Activated CD4-positive, alpha-beta T cell treated with anti-CD3 and anti-CD28 coated beads, Interleukin-2, amount 50 U/mL, for 48 hours (primary cell): ENCODE results near the gene ARHGAP35.
"Not testable (repeated sequence)": the region's sequence is repeated elsewhere in the genome, so short reads cannot be mapped to it uniquely, and the experiment has no call there.

ENCODE experiments used
- DNase-seq, 2 experiments: peaks; one replicate each; pipeline ENCODE4 v3.0.0-alpha.2; 2020

ARHGAP35 gene

DNA sequence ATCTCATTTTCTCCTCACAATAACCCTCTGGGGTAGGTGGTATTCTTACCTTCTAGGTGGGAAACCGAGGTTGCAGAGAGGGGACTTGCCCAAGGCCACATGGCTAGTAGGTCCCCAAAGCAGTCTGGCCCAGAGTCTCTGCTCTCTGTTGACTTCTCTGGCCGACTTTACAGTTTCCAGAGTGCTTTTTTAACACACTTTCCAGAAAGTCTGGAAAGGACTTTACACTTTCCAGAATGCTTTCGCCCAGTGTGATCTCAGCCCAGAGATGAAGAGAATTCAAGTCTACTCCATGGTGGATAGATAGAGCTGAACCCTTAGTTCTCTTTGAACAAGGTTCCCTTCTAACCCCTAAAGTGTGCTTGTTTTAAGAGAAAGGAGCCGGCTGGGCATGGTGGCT is 12.2 kb downstream of the ARHGAP35 start:
- no peak for DNase-seq

DNA sequence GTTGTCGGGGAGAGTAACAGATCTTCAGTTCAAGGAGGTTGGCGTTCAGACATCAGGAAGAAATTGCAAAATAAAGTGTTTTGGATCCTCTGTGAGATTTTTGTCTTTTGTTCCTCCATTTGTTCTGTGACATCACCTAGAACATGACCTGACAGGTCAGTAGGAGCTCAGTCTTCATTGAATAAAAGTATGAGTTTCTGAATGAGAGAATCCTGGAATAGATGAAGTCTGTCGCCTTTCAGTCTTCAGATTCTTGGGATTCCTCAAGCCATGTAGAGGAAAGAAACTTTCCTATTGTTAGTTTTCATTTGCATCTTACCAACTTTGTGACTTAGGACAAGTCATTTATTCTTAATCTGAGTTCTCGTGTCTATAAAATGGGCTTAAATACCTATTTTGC is 14.4 kb downstream of the ARHGAP35 start:
- no peak for DNase-seq

DNA sequence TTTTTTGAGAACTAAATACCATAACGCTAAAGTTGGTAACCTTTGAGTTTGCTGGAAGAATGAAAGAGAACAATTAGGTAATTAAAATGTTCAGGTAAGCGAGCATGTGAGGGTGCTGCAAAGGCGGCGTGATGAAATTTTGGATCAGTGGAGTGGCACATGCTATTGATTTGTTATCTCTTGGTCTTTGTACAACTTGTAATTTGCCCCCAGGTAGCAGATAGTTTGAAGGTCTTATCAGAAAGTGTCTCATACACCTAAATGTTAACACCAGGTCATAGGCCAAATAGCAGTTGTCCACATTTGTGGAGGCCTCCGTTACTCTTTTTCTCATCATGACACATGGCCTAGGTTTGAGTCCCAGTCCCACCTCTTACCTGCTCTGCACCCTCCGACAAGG is 14.9 kb downstream of the ARHGAP35 start:
- no peak for DNase-seq

DNA sequence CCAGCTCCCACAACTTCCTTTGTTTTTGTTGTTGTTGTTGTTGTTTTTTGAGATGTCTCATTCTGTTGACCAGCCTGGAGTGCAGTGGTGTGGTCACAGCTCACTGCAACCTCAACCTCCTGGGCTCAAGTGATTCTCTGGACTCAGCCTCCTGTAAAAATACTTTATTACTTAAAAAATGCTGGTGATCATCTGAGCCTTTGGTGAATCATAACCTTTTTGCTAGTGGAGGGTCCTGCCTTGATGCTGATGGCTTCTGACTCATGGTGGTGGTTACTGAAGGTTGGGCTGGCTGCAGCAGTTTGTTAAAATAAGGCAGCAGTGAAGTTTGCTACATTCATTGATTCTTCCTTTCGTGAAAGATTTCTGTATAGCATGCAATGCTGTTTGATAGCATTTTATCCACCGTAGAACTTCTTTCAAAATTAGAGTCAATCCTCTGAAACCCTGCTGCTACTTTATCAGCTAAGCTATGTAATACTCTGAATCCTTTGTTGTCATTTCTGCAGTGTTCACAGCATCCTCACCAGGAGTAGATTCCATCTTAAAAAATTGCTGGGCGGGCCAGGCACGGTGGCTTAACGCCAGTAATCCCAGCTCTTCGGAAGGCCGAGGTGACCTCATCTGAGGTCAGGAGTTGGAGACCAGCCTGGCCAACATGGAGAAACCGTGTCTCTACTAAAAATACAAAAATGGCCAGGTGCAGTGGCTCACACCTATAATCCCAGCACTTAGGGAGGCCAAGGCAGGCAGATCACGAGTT is 18.0 kb downstream of the ARHGAP35 start:
- DNase-seq, result no peak

DNA sequence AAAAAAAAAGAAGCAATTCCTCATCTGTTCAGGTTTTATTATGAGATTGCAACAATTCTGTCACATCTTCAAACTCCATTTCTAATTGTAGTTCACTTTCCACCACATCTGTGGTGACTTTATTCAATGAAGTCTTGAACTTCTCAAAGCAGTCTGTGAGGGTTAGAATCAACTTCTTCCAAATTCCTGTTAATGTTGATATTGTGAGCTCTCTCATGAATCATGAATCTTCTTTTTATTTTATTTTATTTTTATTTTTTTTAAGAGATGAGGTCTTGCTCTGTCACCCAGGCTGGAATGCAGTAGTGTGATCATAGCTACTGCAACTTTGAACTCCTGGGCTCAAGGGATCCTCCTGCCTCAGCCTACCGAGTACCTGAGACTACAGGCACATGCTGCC is 19.6 kb downstream of the ARHGAP35 start:
- DNase-seq, result no peak

DNA sequence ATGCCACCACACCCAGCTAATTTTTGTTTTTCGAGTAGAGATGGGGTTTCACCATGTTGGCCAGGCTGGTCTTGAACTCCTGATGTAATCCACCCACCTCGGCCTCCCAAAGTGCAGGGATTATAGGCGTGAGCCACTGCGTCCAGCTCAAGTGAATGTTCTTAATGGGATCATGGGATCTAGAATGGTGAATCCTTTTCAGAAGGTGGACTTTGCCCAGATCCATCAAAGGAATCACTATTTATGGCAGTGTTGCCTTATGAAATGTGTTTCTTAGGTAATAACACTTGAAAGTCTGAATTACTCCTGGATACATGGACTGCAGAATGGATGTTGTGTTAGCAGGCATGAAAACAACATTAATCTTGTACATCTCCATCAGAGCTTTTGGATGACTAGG is 20.3 kb downstream of the ARHGAP35 start:
- no peak for DNase-seq

DNA sequence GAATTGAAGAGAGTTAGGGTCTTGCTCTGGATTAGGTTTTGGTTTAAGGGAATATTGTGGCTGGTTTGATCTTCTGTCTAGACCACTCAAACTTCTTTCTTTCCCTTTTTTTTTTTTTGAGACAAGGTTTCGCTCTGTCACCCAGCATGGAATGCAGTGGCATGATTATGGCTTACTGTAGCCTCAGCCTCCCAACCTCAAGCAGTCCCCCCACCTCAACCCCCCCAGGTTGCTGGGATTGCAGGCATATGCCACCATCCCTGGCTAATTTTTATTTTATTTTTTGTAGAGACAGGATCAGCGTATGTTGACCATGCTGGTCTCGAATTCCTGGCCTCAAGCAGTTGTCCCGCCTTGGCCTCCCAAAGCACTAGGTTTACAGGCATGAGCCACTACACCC is 21.2 kb downstream of the ARHGAP35 start:
- no peak for DNase-seq

DNA sequence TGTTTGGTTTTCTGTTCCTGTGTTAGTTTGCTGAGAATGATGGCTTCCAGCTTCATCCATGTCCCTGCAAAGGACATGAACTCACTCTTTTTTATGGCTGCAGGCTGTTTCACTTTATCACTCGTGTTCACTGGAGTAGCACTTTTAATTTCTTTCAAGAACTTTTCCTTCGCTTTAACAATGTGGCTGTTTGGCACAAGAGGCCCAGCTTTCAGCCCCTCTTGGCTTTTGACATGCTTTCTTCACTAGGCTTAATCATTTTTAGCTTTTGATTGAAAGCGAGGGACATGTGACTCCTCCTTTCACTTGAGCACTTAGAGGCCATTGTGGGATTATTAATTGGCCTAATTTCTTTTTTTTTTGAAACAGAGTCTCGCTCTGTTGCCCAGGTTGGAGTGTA is 22.0 kb downstream of the ARHGAP35 start:
- not testable (repeated sequence) for DNase-seq

DNA sequence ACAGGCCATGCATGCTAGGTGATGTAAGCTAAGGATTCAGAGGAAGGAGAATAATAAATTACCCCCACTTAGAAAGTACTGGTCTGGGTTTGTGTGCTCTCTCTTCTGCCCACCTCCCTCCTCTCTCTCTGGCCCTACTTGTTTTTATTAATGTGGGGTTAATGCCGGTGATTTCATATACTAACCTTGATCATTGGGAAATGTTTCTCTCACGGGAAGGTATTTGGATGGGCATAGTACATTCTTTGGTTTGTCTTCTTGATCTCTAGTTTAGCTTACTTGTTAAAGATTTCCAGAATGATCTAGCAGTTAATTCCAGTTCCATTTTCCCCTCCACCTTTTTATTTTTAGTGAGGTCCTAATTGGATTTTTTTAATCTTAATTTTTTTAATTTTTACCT is 24.6 kb downstream of the ARHGAP35 start:
- DNase-seq, result no peak

DNA sequence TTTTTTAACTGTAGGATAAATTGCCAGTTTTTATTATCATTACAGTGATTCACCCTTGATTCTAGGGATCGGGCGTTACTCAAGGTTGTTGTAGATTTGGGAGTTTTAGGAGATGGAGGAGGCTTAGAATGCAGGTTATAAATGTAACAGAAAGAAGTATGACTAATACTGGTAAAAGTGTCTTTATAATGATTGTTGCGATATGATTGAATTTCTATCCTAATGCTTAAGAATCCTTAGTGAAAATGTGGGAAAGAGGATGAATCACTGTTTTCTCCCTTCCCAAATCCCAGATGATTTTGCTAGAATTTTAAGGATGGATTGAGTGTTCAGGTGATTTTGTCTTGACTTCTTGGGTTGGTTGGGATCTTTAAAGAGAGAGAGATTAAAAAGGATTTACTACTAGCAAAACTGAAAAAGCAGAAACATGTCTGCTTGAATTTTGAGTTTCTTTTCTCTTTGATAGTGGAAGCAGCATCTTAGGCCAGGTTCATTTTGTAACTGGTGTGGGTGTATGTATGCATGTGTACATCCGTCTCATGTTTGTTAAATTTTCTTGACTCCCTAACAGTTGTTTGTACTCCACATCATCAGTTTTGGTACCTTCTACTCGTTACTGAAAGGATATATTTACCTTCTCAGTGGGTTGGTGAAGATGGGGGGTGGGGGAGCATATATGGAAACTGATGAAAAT is 25.9 kb downstream of the ARHGAP35 start:
- DNase-seq, result no peak

DNA sequence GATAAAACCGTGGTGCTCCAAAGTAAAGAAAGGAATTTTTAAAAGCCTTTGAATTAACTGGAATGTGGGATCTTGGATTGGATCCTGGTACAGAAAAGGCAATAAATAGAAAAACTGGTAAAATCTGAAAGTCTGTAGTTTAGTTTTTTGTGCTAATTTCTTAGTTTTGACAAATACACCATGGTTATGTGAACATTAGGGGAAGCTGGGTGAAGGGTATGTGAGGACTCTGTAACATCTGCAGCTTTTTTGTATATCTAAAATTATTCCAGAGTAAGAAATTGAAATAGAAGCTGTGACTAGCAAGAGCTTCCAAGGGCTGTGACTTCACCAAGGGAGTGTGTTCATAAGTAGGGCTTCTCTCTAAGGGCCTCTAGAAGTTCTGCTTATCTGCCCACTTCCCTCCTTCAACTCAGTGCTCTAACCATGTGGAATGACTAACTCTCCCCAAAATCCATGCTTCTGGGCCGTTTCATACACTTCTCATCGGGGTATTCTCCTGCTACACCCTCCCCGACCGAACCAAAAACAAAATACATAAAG is 26.5 kb downstream of the ARHGAP35 start:
- no peak for DNase-seq

DNA sequence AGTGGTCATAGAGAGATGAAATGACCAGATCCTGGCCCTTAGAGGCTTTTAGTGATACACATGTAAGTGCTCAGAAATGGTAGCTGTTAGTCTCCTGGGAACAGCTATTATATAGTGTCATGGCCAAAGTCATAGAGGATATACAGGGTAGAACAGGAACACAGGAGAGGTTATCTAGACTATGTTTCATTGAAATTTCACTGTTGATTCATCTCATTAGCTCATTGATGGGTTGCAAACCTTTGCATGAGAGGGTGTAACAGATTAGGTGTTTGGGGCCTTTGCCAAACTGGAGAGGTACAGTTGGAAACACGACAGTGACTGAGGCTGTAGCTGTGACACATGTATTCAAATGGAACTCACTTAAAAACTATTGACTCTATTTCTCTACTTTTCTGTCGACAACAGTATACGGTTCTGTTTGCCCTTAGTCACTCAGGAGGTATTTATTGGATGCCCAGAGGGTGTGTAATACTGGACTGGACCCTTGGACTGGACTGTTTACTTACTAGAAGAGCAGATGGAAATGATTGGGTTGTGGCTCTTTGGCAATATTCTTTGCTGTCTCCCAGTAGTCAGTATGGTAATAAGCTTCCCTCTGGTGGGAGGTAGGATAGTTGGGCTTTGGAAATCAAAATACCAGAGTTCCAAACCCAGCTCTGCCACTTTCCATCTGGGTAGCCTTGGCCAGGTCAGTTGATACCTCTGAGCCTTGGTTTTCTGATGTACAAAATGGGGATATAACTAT is 29.8 kb downstream of the ARHGAP35 start:
- DNase-seq, result no peak

DNA sequence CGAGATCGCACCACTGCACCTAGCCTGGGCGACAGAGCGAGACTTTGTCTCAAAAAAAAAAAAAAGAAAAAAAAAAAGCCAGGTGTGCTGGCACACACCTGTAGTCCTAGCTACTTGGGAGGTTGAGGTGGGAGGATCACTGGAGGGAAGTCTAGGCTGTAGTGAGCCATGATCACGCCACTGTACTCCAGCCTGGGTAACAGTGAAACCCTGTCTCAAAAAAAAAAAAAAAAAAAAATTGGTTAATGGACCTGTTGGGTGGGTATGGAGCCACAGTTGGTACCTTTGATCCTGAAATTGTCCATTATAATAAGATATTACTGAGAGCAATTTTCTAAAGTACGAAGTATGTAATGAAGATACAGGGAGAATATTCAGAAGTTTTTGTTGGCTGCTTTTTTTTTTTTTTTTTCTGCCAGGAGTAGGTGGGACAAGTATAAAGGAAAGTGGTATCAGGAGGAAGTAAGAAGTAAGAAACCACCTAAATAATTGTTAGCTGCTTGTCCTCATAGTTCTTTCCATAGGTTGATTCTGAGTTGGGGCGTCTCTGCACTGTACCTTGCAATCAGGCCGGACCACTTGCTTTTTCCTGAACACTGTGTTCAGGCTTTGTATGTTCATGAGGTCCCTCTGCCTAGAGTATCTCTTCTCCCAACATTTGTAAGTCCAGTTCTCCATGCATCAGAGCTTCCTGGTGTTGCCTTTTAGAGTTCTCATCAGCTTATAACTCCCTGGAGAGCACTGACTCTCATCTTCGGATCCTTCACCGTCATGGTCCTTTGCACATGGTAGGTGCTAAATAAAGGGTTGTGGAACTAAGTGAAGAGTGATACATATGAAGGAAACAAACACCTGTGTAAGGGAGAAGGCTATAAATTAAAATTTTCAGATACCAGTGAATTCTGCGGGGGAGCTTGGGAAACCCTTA is 31.7 kb downstream of the ARHGAP35 start:
- no peak for DNase-seq

DNA sequence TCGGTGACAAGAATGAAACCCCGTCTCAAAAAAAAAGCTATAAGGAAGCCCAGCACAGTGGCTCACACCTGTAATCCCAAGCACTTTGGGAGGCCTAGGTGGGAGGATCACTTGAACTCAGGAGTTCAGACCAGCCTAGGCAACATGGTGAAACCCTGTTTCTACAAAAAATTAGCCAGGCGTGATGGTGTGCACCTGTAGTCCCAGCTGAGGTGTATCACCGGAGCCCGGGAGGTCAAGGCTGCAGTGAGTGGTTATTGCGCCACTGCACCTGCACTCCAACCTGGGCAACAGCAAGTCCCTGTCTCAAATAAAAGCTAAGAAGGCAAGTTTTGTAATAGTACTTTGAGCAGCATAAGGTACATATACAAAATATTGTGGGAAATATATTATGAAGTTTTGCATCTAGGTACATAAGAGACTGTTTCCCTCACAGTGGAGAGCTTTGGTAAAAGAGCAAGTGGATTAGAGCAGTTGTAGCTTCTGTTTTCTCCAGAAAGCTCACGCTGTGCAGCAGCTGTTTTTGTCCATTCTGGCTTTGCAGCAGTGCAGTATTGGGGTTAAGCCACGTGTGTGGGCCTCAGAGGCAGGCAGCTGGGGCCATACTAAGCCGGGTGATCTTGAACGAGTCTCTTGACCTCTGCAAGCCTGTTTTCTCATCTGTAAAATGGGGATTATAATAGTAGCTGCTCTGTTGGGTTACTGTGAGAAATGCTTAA is 35.4 kb downstream of the ARHGAP35 start:
- no peak for DNase-seq

DNA sequence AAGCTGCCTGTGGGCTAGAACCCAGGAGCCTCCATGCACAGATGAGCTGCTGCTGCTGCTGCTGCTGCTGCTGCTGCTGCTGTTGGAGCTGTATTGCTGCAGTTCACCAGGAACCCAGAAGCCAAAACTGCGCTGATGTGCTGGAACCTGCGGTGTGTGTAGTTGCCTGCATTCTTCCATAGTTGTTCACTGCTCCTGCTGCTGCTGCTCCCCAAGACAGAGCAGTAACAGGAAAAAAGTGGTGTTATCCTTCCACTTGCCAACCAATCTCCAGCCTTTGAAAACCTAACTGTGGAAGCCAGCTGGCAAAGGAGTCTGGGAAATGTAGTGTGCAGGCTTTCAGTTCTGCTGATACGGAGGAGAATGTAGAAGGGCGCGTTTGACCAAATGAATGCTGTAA is 37.9 kb downstream of the ARHGAP35 start:
- DNase-seq, result no peak

DNA sequence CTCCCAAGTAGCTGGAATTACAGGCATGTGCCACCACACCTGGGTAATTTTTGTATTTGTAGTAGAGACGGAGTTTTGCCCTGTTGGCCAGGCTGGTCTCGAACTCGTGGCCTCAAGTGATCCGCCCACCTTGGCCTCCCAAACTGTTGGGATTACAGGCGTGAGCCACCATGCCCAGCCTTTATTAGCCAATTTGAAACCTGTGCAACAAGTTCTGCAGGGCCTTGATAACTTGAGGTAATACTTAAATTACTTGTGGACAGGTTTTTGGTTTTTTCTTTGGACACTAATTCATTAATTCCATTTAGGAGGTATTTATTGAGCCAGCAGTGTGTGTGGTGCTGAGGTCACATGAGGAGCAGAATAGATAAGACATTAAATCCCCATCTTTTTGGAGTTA is 39.5 kb downstream of the ARHGAP35 start:
- DNase-seq, result no peak

DNA sequence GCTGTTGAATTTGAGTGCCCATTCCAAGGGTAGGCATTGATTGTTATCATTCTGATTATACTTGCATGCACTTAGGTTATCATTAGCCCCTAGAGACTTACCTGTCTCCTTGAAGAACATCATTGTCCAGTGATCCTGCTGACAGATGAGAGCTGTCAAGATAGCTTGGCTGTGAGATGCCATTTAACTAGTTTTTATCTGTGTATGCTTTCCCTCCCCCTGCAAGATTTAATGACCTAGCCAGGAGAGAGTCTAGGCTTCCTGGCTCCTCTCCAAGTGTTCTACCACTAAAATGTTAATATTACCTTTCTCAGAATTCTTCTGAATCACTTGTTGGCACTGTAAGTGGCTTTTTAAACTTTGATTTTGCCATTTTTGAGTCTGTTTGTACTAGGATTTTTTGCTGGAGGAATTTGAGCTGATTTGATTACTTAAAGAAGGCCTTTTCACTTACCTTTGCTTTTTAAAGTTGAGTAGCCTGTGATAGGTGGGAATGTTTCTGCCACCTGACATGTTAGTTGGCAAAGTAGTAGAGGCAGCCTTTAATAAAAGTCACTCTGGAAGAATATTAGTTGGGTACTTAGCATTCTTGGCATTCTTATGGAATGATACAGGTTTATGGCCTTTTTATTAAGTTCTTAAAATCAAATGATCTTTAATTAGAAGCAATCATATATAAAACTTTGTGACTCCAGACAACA is 41.1 kb downstream of the ARHGAP35 start:
- no peak for DNase-seq

DNA sequence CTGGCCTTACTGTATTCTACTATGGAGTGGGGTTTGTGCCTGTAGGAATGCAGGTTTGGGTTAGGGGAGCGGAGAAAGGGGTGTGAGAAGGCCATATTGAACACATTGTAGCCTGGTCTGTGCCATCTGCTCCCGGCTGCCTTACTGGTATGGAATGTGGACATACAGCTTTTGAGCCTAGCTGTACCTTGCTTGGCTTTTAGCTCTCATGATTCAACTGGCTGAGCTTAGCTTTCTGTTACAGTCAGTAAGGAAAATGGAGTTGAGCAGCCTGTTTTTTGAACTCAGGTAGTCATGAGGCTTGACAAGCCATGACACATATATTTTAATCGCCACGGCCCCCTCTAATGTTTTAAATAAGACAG is 41.6 kb downstream of the ARHGAP35 start:
- no peak for DNase-seq

DNA sequence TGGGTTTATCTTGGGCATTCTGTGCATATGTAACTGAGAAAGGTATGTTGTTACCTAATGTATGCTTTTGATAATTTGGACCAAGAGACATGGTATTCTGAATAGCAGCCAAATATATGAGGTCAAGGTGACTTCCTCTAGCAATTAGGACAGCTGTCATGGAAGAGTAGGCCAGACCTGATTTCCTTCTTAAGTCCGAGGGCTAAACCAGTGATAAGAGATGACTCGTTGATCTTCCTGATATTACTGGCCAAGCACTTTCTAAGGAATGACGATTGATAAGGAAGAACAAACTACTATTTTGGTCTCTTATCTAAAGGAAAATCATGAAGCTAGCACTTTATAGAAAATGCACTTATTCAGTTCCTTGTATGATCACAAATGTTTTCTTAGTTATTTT is 42.7 kb downstream of the ARHGAP35 start:
- no peak for DNase-seq

DNA sequence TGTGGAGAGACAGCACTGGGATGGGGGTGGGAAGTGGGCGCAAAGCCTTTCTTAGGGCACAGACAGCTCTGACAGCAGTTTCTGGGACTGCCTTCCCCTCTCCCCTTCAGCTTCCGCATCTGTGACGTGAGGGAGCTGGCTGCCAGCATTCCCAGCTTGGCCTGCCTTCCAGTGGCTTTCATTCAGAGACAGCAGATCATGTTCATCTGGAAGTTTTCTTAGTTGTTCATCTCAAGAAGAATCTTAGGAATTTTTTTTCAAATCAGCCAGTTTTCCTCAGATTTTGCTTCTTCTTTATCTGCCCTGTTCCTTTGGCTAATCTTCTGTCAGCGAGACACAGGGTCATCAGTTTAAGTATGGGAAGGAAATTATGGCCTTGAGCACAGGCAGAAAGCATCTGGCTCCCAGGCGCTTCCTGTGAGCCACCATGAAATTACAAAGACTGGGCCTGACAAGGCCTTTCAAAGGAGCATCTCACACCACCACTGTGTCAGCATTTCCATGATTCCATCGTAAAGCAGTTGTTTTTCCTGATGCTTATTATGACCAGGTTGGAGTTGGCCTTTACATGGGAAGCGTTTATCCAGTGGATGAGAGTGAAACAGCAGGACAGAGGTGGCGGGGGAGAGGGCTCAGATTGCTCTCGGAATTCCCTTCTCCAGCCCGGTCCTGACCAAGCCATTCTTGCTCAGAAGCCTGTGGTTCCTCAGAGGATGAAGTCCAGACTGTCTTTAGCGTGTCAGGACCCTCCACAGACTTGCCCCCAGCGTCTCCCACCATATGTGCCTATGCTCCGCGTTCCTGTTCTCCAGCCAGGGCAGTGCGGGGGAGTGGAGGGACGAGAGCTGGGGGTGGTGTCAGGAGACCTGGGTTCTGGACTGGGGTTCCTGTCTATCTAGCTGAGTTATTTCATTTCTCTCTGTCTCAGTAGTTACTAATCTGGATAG is 43.6 kb downstream of the ARHGAP35 start:
- DNase-seq, result no peak
